SK-N-SH treated with all-trans-retinoic acid at 6 μM for 48 hours (cell line): ENCODE data around the gene PKDREJ.

ENCODE experiments used
- ATAC-seq: fragments of 200-7000 bp; cut with Tn5 transposase; 3 replicates; pipeline ENCODE4 v1.9.1; 2020; ENCODE audit warnings: mild to moderate bottlenecking, moderate library complexity
- ARNTL ChIP-seq: fragments of 450-650 bp; formaldehyde crosslinking; IDR thresholded peaks from 2 replicates; pipeline ENCODE4 v1.5.0; 2020; ENCODE audit warnings: low read depth, mild to moderate bottlenecking, moderate library complexity, borderline replicate concordance
- BACH2 ChIP-seq: fragments of 250-450 bp; sonication (Bioruptor Pico); IDR thresholded peaks from 2 replicates; pipeline ENCODE4 v1.9.0; 2021; ENCODE audit warnings: mild to moderate bottlenecking, borderline replicate concordance
- CSDC2 ChIP-seq: fragments of 250-450 bp; sonication (Bioruptor Pico); IDR thresholded peaks from 2 replicates; pipeline ENCODE4 v1.5.0; 2020; ENCODE audit warnings: mild to moderate bottlenecking, moderate library complexity
- ESRRG ChIP-seq: fragments of 250-450 bp; sonication (Bioruptor Pico); IDR thresholded peaks from 2 replicates; pipeline ENCODE4 v1.6.1; 2021; ENCODE audit warnings: mild to moderate bottlenecking
- GLIS3 ChIP-seq: fragments of 250-450 bp; sonication (Bioruptor Pico); IDR thresholded peaks from 2 replicates; pipeline ENCODE4 v1.5.0; 2020; ENCODE audit warnings: mild to moderate bottlenecking, moderate library complexity
- ISL1 ChIP-seq: fragments of 250-450 bp; sonication (Bioruptor Pico); IDR thresholded peaks from 2 replicates; pipeline ENCODE4 v2.1.2; 2022; ENCODE audit warnings: mild to moderate bottlenecking, moderate library complexity
- OSR1 ChIP-seq: fragments of 250-450 bp; sonication (Bioruptor Pico); IDR thresholded peaks from 2 replicates; pipeline ENCODE4 v1.8.0; 2022; ENCODE audit warnings: moderate library complexity, mild to moderate bottlenecking, inconsistent platforms
- RARB ChIP-seq: fragments of 250-450 bp; sonication (Bioruptor Pico); IDR thresholded peaks from 2 replicates; pipeline ENCODE4 v1.8.0; 2021; ENCODE audit warnings: mild to moderate bottlenecking, moderate library complexity
- SNAI2 ChIP-seq: fragments of 250-450 bp; sonication (Bioruptor Pico); IDR thresholded peaks from 2 replicates; pipeline ENCODE4 v1.5.0; 2020; ENCODE audit warnings: mild to moderate bottlenecking, moderate library complexity
- TCF4 ChIP-seq: fragments of 250-450 bp; sonication (Bioruptor Pico); IDR thresholded peaks from 2 replicates; pipeline ENCODE4 v1.8.0; 2021; ENCODE audit warnings: mild to moderate bottlenecking, moderate library complexity, borderline replicate concordance
- TOX ChIP-seq: fragments of 250-450 bp; sonication (Bioruptor Pico); IDR thresholded peaks from 2 replicates; pipeline ENCODE4 v1.8.0; 2021; ENCODE audit warnings: mild to moderate bottlenecking, moderate library complexity, borderline replicate concordance
- ZC3H10 ChIP-seq: fragments of 250-450 bp; sonication (Bioruptor Pico); IDR thresholded peaks from 2 replicates; pipeline ENCODE4 v1.5.1; 2021; ENCODE audit warnings: mild to moderate bottlenecking, moderate library complexity
- ZFP3 ChIP-seq: fragments of 250-450 bp; sonication (Bioruptor Pico); IDR thresholded peaks from 2 replicates; pipeline ENCODE4 v1.5.0; 2020; ENCODE audit warnings: mild to moderate bottlenecking, moderate library complexity
- ZFP30 ChIP-seq: fragments of 450-650 bp; formaldehyde crosslinking; IDR thresholded peaks from 2 replicates; pipeline ENCODE4 v1.5.0; 2022; ENCODE audit warnings: mild to moderate bottlenecking, moderate library complexity
- ZNF565 ChIP-seq: fragments of 450-650 bp; formaldehyde crosslinking; conservative IDR thresholded peaks from 2 replicates; pipeline ENCODE4 v1.5.0; 2020; ENCODE audit warnings: low read depth, mild to moderate bottlenecking, moderate library complexity
- ZNF70 ChIP-seq: fragments of 450-650 bp; formaldehyde crosslinking; IDR thresholded peaks from 2 replicates; pipeline ENCODE4 v1.5.0; 2020; ENCODE audit warnings: mild to moderate bottlenecking, moderate library complexity
- ZNF8 ChIP-seq: fragments of 450-650 bp; formaldehyde crosslinking; IDR thresholded peaks from 2 replicates; pipeline ENCODE4 v1.5.0; 2020; ENCODE audit warnings: mild to moderate bottlenecking, moderate library complexity
- TF ChIP-seq, protein P1 (sequence below): fragments of 250-450 bp; sonication (Bioruptor Pico); IDR thresholded peaks from 2 replicates; pipeline ENCODE4 v1.8.0; 2020; ENCODE audit warnings: mild to moderate bottlenecking, moderate library complexity, borderline replicate concordance
- TF ChIP-seq, protein P2 (sequence below): fragments of 250-450 bp; sonication (Bioruptor Pico); IDR thresholded peaks from 2 replicates; pipeline ENCODE4 v1.8.0; 2021; ENCODE audit warnings: low read depth, mild to moderate bottlenecking, moderate library complexity, borderline replicate concordance
- TF ChIP-seq, protein P3 (sequence below): fragments of 250-450 bp; sonication (Bioruptor Pico); IDR thresholded peaks from 2 replicates; pipeline ENCODE4 v1.5.1; 2020; ENCODE audit warnings: low read depth, mild to moderate bottlenecking, moderate library complexity
- TF ChIP-seq, protein P4 (sequence below): fragments of 250-450 bp; sonication (Bioruptor Pico); IDR thresholded peaks from 2 replicates; pipeline ENCODE4 v1.5.0; 2020; ENCODE audit warnings: mild to moderate bottlenecking, moderate library complexity
- TF ChIP-seq, protein P5 (sequence below): fragments of 250-450 bp; sonication (Bioruptor Pico); IDR thresholded peaks from 2 replicates; pipeline ENCODE4 v1.5.1; 2021; ENCODE audit warnings: mild to moderate bottlenecking, moderate library complexity

Gene PKDREJ

DNA sequence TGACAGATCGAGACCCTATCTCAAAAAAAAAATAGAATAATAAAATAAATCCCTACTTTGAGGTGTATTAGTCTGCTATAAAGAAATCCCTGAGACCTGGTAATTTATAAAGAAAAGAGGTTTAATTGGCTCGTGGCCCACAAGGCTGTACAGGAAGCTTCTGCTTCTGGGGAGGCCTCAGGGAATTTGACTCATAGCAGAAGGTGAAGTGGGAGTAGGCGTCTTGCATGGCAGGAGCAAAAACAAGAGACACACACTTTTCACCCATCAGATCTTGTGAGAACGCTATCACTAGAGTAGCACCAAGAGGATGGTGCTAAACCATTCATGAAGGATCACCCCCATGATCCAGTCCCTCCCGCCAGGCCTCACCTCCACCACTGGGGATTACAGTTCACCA, 42.2 kb downstream of the PKDREJ start (continued):
- no peak for TF ChIP-seq ZNF8
- TF ChIP-seq OSR1, result no peak

DNA sequence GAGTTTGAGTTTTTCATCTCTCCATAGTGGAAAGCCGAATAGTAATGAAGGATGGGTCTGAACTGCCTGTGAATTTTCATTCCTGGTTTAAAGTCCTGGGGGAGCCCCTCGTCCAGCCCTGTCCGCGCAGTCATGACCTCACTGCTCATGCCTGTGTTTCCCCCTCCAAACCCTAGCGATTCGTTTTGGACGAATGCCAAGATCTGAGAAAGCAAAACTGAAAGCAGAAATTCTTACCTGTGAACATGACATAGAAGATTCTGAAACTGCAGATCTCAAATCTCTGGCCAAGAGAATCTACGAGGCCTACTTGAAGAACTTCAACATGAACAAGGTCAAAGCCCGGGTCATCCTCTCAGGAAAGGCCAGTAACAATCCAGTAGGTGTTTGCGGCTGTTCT, 43.5 kb downstream of the PKDREJ start:
- no peak for TF ChIP-seq SNAI2 (CRISPR knock-in tag)
- no peak for TF ChIP-seq GLIS3 (CRISPR knock-in tag)
- no peak for TF ChIP-seq CSDC2 (CRISPR knock-in tag)
- no peak for TF ChIP-seq ZC3H10 (CRISPR knock-in tag)
- TF ChIP-seq OSR1, result no peak
- TF ChIP-seq ARNTL (CRISPR knock-in tag), result no peak
- TF ChIP-seq ZFP30 (CRISPR knock-in tag), result no peak
- TF ChIP-seq, protein P1, sequence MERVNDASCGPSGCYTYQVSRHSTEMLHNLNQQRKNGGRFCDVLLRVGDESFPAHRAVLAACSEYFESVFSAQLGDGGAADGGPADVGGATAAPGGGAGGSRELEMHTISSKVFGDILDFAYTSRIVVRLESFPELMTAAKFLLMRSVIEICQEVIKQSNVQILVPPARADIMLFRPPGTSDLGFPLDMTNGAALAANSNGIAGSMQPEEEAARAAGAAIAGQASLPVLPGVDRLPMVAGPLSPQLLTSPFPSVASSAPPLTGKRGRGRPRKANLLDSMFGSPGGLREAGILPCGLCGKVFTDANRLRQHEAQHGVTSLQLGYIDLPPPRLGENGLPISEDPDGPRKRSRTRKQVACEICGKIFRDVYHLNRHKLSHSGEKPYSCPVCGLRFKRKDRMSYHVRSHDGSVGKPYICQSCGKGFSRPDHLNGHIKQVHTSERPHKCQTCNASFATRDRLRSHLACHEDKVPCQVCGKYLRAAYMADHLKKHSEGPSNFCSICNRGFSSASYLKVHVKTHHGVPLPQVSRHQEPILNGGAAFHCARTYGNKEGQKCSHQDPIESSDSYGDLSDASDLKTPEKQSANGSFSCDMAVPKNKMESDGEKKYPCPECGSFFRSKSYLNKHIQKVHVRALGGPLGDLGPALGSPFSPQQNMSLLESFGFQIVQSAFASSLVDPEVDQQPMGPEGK (CRISPR knock-in tag), result no peak
- no peak for TF ChIP-seq ZFP3 (CRISPR knock-in tag)
- TF ChIP-seq ZNF70 (CRISPR knock-in tag), result no peak
- TF ChIP-seq TOX (CRISPR knock-in tag), result no peak
- ATAC-seq, result no peak

DNA sequence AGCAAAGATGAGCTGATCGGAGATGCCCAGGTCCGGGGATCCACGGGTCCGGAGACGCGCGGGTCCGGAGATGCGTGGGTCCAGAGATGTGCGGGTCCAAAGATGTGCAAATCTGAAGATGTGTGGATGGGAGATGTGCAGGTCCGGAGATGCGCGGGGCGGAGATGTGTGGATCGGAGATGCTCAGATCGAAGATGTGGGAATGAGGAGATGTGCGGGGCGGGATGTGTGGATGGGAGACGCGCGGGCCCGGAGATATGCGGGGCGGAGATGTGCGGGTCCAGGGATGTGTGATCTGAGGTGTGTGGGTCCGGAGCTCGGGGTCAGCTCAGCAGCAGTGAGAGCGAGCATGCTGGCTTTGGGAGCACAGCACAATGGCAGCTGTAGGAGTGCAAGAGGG, 48.5 kb downstream of the PKDREJ start:
- no peak for ATAC-seq
- TF ChIP-seq BACH2 (CRISPR knock-in tag) (no peak), TCF4 (CRISPR knock-in tag) (no peak), ZFP30 (CRISPR knock-in tag) (no peak), ARNTL (CRISPR knock-in tag) (no peak)
- TF ChIP-seq, all 23 proteins: peak for 0

DNA sequence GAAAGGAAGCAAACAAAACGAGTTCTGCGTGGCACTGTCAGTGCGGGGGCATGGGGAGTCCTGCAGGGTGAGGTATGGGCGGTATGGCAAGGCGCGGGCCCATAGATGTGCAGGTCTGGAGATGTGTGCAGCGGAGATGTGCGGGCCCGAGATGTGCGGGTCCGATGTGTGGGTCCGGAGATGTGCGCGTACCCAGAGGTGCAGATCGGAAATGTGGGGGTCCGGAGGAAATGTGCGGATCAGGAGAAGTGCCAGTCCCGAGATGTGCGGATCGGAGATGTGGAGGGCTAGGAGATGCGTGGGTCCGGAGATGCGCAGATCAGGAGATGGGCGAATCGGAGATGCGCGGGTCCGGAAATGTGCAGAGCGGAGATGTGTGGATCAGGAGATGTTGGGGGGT, 49.0 kb downstream of the PKDREJ start:
- TF ChIP-seq RARB (CRISPR knock-in tag) (no peak), ESRRG (CRISPR knock-in tag) (no peak), ZC3H10 (CRISPR knock-in tag) (no peak), TOX (CRISPR knock-in tag) (no peak), ISL1 (CRISPR knock-in tag) (no peak), OSR1 (no peak), ZFP3 (CRISPR knock-in tag) (no peak), ZNF565 (CRISPR knock-in tag) (no peak), BACH2 (CRISPR knock-in tag) (no peak), SNAI2 (CRISPR knock-in tag) (no peak), ARNTL (CRISPR knock-in tag) (no peak), CSDC2 (CRISPR knock-in tag) (no peak), ZNF8 (no peak)
- TF ChIP-seq, protein P2, sequence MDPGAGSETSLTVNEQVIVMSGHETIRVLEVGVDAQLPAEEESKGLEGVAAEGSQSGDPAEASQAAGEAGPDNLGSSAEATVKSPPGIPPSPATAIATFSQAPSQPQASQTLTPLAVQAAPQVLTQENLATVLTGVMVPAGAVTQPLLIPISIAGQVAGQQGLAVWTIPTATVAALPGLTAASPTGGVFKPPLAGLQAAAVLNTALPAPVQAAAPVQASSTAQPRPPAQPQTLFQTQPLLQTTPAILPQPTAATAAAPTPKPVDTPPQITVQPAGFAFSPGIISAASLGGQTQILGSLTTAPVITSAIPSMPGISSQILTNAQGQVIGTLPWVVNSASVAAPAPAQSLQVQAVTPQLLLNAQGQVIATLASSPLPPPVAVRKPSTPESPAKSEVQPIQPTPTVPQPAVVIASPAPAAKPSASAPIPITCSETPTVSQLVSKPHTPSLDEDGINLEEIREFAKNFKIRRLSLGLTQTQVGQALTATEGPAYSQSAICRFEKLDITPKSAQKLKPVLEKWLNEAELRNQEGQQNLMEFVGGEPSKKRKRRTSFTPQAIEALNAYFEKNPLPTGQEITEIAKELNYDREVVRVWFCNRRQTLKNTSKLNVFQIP (CRISPR knock-in tag), result no peak
- TF ChIP-seq, protein P1 (CRISPR knock-in tag), result no peak
- TF ChIP-seq, protein P3, sequence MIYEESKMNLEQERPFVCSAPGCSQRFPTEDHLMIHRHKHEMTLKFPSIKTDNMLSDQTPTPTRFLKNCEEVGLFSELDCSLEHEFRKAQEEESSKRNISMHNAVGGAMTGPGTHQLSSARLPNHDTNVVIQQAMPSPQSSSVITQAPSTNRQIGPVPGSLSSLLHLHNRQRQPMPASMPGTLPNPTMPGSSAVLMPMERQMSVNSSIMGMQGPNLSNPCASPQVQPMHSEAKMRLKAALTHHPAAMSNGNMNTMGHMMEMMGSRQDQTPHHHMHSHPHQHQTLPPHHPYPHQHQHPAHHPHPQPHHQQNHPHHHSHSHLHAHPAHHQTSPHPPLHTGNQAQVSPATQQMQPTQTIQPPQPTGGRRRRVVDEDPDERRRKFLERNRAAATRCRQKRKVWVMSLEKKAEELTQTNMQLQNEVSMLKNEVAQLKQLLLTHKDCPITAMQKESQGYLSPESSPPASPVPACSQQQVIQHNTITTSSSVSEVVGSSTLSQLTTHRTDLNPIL (CRISPR knock-in tag), result no peak
- TF ChIP-seq, protein P4, sequence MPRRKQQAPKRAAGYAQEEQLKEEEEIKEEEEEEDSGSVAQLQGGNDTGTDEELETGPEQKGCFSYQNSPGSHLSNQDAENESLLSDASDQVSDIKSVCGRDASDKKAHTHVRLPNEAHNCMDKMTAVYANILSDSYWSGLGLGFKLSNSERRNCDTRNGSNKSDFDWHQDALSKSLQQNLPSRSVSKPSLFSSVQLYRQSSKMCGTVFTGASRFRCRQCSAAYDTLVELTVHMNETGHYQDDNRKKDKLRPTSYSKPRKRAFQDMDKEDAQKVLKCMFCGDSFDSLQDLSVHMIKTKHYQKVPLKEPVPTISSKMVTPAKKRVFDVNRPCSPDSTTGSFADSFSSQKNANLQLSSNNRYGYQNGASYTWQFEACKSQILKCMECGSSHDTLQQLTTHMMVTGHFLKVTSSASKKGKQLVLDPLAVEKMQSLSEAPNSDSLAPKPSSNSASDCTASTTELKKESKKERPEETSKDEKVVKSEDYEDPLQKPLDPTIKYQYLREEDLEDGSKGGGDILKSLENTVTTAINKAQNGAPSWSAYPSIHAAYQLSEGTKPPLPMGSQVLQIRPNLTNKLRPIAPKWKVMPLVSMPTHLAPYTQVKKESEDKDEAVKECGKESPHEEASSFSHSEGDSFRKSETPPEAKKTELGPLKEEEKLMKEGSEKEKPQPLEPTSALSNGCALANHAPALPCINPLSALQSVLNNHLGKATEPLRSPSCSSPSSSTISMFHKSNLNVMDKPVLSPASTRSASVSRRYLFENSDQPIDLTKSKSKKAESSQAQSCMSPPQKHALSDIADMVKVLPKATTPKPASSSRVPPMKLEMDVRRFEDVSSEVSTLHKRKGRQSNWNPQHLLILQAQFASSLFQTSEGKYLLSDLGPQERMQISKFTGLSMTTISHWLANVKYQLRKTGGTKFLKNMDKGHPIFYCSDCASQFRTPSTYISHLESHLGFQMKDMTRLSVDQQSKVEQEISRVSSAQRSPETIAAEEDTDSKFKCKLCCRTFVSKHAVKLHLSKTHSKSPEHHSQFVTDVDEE (CRISPR knock-in tag), result no peak
- TF ChIP-seq, protein P5, sequence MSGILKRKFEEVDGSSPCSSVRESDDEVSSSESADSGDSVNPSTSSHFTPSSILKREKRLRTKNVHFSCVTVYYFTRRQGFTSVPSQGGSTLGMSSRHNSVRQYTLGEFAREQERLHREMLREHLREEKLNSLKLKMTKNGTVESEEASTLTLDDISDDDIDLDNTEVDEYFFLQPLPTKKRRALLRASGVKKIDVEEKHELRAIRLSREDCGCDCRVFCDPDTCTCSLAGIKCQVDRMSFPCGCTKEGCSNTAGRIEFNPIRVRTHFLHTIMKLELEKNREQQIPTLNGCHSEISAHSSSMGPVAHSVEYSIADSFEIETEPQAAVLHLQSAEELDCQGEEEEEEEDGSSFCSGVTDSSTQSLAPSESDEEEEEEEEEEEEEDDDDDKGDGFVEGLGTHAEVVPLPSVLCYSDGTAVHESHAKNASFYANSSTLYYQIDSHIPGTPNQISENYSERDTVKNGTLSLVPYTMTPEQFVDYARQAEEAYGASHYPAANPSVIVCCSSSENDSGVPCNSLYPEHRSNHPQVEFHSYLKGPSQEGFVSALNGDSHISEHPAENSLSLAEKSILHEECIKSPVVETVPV (CRISPR knock-in tag), result no peak
- TF ChIP-seq, all 23 proteins: peak for 0
- ATAC-seq, result no peak
